HEK293 (cell line): ENCODE data around the gene PREB.

Experiments
- CTCF ChIP-seq: fragments of 450-650 bp; formaldehyde crosslinking; IDR thresholded peaks from 2 replicates; pipeline ENCODE4 v1.5.1; 2016; ENCODE audit warnings: missing biosample characterization, missing genetic modification characterization
- SP2 ChIP-seq: fragments of 450-650 bp; formaldehyde crosslinking; IDR thresholded peaks from 2 replicates; pipeline ENCODE4 v1.5.1; 2016; ENCODE audit warnings: missing biosample characterization, missing genetic modification characterization
- ZNF274 ChIP-seq, 2 experiments: fragments of 200-500 bp in 1 of 2; fragments of 450-650 bp in 1 of 2; sonication (Bioruptor generic) in 1 of 2; formaldehyde crosslinking in 1 of 2; IDR thresholded peaks; 2 replicates each; pipeline versions ENCODE4 v1.5.1 to v1.6.1; 2014 to 2016; ENCODE audit warnings: borderline replicate concordance in 1 of 2, inconsistent platforms in 1 of 2, low read length in 1 of 2, missing biosample characterization in 1 of 2, missing genetic modification characterization in 1 of 2

GRCh38 chr2:27095427-27095744, 39.0 kb downstream of the PREB start:
- TF ChIP-seq SP2 (tag by site-specific recombination) (no peak), ZNF274 (IDR thresholded peaks at IDR 0.05; ENCODE audit: low read length) (no peak), ZNF274 (tag by site-specific recombination; IDR thresholded peaks at IDR 0.05; ENCODE audit: borderline replicate concordance) (no peak), CTCF (no peak)
